Stomach (tissue), 9 donors: ENCODE results near the gene TJAP1. TPM values are rescaled to one million over a fixed set of nuclear protein-coding genes. Genes with fewer than 3 reads are reported as not detected.

Experiments
- DNase-seq, 2 donors: peaks; one replicate each; pipeline versions ENCODE4 v3.0.0 to v3.0.0-alpha.2; 2013 to 2019
- H3K27ac ChIP-seq, 5 donors: fragments of 200-600 bp in 4 of 5; sonication (generic) in 4 of 5; one replicate each; pipeline ENCODE4 v1.5.1; 2013 to 2019; ENCODE audit warnings: mild to moderate bottlenecking in 1 of 5, moderate library complexity in 1 of 5
- H3K27me3 ChIP-seq, 3 donors: fragments of 200-600 bp; sonication (generic); one replicate each; pipeline ENCODE4 v1.5.1; 2017 to 2019; ENCODE audit warnings: mixed run types in 1 of 3
- H3K36me3 ChIP-seq, 4 donors: fragments of 200-600 bp; sonication (generic); 1 replicate in 3 of 4; 2 replicates in 1 of 4; pipeline ENCODE4 v1.5.1; 2016 to 2019
- H3K4me1 ChIP-seq, 4 donors: fragments of 200-600 bp; sonication (generic); one replicate each; pipeline ENCODE4 v1.5.1; 2016 to 2019
- H3K4me3 ChIP-seq, 4 donors: fragments of 200-600 bp; sonication (generic) in 3 of 4; one replicate each; pipeline ENCODE4 v1.5.1; 2016 to 2019; ENCODE audit warnings: mild to moderate bottlenecking in 1 of 4
- H3K9me3 ChIP-seq, 4 donors: fragments of 200-600 bp; sonication (generic); one replicate each; pipeline ENCODE4 v1.5.1; 2016 to 2019
- EP300 ChIP-seq: sonication (generic); formaldehyde crosslinking; IDR thresholded peaks from one replicate; pipeline ENCODE4 v1.6.1; 2017; ENCODE audit warnings: antibody characterized with exemption
- POLR2A ChIP-seq, 4 donors: fragments of 450-650 bp; IDR thresholded peaks; one replicate each; pipeline ENCODE4 v1.6.1; 2016; ENCODE audit warnings: antibody characterized with exemption in 4 of 4, control low read depth in 2 of 4, mild to moderate bottlenecking in 1 of 4, moderate library complexity in 1 of 4
- POLR2AphosphoS5 ChIP-seq, 3 donors: sonication (generic); formaldehyde crosslinking; IDR thresholded peaks; one replicate each; pipeline ENCODE4 v1.6.1; 2016; ENCODE audit warnings: antibody characterized with exemption in 3 of 3
- WGBS, 5 donors: extraction: QIAGEN DNeasy Blood & Tissue Kit in 3 of 5; methylation state at CpG; one replicate each; pipeline versions ENCODE4 v1.1.5 to v1.1.7; 2013 to 2018; 5-methylcytosine and 5-hydroxymethylcytosine counted together
- intact Hi-C: fragments of 100-400 bp; cut with DNase I; formaldehyde crosslinking; loops from one replicate; pipeline ENCODE4 v1.15.1; 2023; ENCODE audit warnings: low total_unique reads
- polyA plus RNA-seq, 3 donors: library from polyadenylated mRNA; stranded (reverse); fragments of 200-250 nt; gene quantifications; one replicate each; pipeline ENCODE4 v1.2.3, GENCODE V29; 2013
- total RNA-seq, 5 donors: library from RNA; depleted of rRNA; stranded (reverse); fragments of >200 nt; gene quantifications; one replicate each; pipeline versions ENCODE4 v1.1.0 to v1.2.3, GENCODE V29; 2014 to 2016
- TF ChIP-seq, protein P1 (sequence below), 7 experiments: fragments of 450-650 bp in 4 of 7; fragments of 200-600 bp in 3 of 7; sonication (generic) in 3 of 7; IDR thresholded peaks; one replicate each; pipeline ENCODE4 v1.5.1; 2016 to 2019; ENCODE audit warnings: antibody characterized with exemption in 7 of 7, control low read depth in 2 of 7, mild to moderate bottlenecking in 1 of 7
- donor health status: healthy with polysubstance abuse.
- donor health status: Bipolar disorder and iron deficiency.
- donor health status: healthy.

TJAP1 gene
- total and polyA plus RNA-seq, 8 donors = 8.4 to 182 (median 14.1) TPM

DNA sequence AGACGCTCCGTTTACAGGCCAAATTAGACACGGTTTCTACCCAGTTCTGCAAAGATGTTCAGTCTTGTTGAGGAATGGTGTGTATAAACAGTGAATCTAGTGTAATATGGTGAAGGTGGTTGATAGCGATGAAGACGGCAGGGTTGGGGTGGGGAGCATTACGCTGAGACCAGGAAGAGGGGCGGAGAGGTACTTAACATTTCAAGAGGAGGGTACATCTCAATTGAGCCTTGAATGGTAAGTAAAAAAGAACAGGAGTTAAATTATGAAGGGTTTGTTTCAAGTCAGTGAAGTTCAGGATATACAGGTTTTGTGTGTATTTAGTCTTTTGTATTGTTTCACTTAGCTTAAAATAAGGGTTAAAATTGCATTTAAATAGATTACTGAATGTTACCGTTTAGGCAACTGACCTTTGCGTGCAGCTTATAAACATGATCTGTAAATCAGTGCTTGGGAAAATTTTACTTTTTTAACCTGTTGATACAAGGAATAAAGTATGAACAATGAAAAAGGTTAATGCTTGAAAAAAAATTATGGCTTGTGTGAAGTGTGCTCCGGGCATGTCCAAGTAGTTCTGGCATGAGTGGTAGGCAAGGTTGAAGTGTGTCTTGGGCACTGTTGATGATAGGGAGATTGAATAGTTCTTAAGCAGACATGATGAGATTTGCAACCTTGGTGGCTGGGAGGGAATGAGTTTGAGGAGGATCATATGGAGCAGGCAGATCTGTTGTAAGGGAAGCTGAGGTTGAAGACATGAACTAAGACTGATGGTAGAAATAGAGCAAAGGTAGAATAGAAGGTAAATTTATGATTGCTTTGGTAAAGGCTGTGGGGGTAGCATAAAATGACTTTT is 40.4 kb downstream of the TJAP1 start:
- peak overlapping the region in 4 of 5 donors; percentile 86 to 93 (median 88) for H3K27ac ChIP-seq
- peaks cover 55 to 70% (median 65%) of the 10 kb centered on the region in 4 donors for H3K36me3 ChIP-seq
- no peaks in the 10 kb centered on the region for H3K27me3 ChIP-seq
- TF ChIP-seq EP300 (no peak), POLR2A (IDR thresholded peaks at IDR 0.05) (no peak), POLR2AphosphoS5 (IDR thresholded peaks at IDR 0.05) (no peak)
- TF ChIP-seq, protein P1, sequence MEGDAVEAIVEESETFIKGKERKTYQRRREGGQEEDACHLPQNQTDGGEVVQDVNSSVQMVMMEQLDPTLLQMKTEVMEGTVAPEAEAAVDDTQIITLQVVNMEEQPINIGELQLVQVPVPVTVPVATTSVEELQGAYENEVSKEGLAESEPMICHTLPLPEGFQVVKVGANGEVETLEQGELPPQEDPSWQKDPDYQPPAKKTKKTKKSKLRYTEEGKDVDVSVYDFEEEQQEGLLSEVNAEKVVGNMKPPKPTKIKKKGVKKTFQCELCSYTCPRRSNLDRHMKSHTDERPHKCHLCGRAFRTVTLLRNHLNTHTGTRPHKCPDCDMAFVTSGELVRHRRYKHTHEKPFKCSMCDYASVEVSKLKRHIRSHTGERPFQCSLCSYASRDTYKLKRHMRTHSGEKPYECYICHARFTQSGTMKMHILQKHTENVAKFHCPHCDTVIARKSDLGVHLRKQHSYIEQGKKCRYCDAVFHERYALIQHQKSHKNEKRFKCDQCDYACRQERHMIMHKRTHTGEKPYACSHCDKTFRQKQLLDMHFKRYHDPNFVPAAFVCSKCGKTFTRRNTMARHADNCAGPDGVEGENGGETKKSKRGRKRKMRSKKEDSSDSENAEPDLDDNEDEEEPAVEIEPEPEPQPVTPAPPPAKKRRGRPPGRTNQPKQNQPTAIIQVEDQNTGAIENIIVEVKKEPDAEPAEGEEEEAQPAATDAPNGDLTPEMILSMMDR (IDR thresholded peaks at IDR 0.05) = no peak
- 1 to 3% (median 3%) methylated on average over 10 of the region's 10 CpGs for WGBS, 5 donors
- H3K4me1 ChIP-seq = peaks cover 29 to 51% (median 45%) of the 10 kb centered on the region in 4 donors
- H3K4me3 ChIP-seq = peak overlapping the region; percentile 75 to 98 (median 94)
- no peak for DNase-seq
- no peaks in the 10 kb centered on the region for H3K9me3 ChIP-seq
- intact Hi-C loops = no loop called here

DNA sequence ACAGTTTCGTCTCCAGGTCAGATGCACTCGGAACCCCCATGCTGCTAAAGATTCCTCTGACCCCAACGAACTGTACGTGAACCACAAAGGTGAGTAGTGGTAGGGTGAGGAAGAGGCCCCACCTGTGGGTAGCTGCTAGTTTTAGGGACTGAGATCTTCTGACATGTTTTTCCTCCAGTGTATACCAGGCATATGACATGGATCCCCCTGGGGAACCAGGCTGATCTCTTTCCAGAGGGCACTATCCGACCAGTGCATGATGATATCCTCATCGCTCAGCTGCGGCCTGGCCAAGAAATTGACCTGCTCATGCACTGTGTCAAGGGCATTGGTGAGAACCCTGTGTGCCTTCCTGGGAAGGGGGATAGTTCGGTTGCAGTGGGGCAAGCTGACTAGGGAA is 42.7 kb downstream of the TJAP1 start:
- peaks cover 58 to 70% (median 66%) of the 10 kb centered on the region in 4 donors for H3K36me3 ChIP-seq
- intact Hi-C loops = no loop called here
- no peaks in the 10 kb centered on the region for H3K27me3 ChIP-seq
- TF ChIP-seq POLR2AphosphoS5 (IDR thresholded peaks at IDR 0.05) (no peak), EP300 (no peak), POLR2A (IDR thresholded peaks at IDR 0.05) (no peak)
- TF ChIP-seq, protein P1 (IDR thresholded peaks at IDR 0.05) = no peak
- H3K4me3 ChIP-seq = no peak overlapping the region
- no peak overlapping the region for H3K27ac ChIP-seq
- WGBS, 5 donors = 88 to 93% (median 89%) methylated on average over 8 of the region's 8 CpGs
- peaks cover 31 to 48% (median 44%) of the 10 kb centered on the region in 4 donors for H3K4me1 ChIP-seq
- H3K9me3 ChIP-seq = no peaks in the 10 kb centered on the region
- DNase-seq = no peak

DNA sequence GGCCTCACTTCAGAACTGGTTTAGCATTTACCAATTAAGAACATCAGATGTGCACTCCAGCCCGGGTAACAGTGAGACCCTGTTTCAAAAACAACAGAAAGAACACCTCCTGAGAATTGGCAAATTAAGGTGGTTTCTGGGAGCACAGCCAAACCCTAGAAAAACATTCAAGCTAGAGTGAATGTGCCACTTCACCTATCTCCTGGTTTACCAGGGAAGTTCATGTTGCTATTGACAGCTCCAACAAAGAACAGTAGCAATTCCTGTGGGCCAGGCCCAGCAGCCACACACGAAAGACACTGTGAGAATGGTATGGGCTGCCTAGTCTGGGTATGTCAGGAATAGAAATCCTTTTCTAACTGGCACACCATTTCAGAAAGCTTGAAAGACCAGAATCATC is 44.5 kb downstream of the TJAP1 start:
- H3K27ac ChIP-seq = no peak overlapping the region
- DNase-seq = no peak
- no peak overlapping the region for H3K4me3 ChIP-seq
- TF ChIP-seq EP300 = no peak
- no peak for TF ChIP-seq POLR2AphosphoS5 (IDR thresholded peaks at IDR 0.05)
- TF ChIP-seq, protein P1 (IDR thresholded peaks at IDR 0.05) = no peak
- TF ChIP-seq POLR2A (IDR thresholded peaks at IDR 0.05) = no peak
- H3K4me1 ChIP-seq = peaks cover 21 to 39% (median 33%) of the 10 kb centered on the region in 4 donors
- H3K9me3 ChIP-seq = no peaks in the 10 kb centered on the region
- 23 to 73% (median 40%) methylated on average over 2 of the region's 2 CpGs for WGBS, 5 donors
- H3K36me3 ChIP-seq = peaks cover 68 to 79% (median 78%) of the 10 kb centered on the region in 4 donors
- intact Hi-C loops = no loop called here
- no peaks in the 10 kb centered on the region for H3K27me3 ChIP-seq

DNA sequence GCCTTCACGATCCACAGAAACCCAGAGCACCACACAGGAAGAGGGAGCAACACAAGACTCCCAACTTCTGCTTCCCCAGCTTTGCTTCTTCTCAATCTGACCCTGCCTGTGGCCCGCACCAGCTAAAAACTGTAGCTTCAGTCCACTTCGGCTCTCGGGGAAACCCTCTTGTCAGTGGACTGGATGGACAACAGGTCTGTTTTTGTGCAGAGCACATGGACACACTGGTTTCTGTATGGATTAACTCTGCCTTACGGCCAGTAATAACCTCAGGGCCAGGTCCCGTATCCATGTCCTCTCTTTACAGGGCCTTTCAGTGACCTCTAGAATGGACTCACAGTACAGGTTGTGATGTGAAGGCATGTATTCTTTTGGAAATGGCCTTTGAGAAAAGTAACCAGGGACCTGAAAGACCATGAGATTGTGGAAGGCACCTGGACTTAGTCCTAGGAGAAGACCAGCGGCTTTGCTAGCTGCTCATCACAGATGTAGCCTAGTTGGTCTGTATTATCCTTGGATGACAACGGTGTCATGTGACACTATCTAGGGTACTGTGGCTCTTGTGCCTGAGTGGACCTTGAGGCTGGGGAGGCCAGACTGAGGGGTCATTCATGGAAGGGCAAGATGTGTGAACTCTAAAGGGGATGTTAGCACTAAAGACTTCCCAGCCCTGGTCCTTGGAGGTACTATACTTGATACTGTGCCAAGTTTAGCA is 45.3 kb downstream of the TJAP1 start:
- 88 to 94% (median 91%) methylated on average over 8 of the region's 8 CpGs for WGBS, 5 donors
- H3K9me3 ChIP-seq = no peaks in the 10 kb centered on the region
- peaks cover 19 to 35% (median 28%) of the 10 kb centered on the region in 4 donors for H3K4me1 ChIP-seq
- no peak overlapping the region for H3K4me3 ChIP-seq
- no peak for DNase-seq
- intact Hi-C loops = no loop called here
- TF ChIP-seq POLR2A (IDR thresholded peaks at IDR 0.05) (no peak), EP300 (no peak), POLR2AphosphoS5 (IDR thresholded peaks at IDR 0.05) (no peak)
- TF ChIP-seq, protein P1 (IDR thresholded peaks at IDR 0.05) = no peak
- H3K27me3 ChIP-seq = no peaks in the 10 kb centered on the region
- peak overlapping the region in 1 of 5 donors; percentile 26 for H3K27ac ChIP-seq
- peaks cover 76 to 88% (median 87%) of the 10 kb centered on the region in 4 donors for H3K36me3 ChIP-seq
